Regular cardiac myocyte (primary cell): ENCODE measurements around the gene KIN. TPM values are rescaled to one million over a fixed set of nuclear protein-coding genes. Genes with fewer than 3 reads are reported as not detected.

Experiments
- total RNA-seq: library from RNA; depleted of rRNA; stranded (reverse); fragments of >200 nt; gene quantifications from 2 replicates; pipeline ENCODE4 v1.2.3, GENCODE V29; 2014

The KIN gene, protein sequence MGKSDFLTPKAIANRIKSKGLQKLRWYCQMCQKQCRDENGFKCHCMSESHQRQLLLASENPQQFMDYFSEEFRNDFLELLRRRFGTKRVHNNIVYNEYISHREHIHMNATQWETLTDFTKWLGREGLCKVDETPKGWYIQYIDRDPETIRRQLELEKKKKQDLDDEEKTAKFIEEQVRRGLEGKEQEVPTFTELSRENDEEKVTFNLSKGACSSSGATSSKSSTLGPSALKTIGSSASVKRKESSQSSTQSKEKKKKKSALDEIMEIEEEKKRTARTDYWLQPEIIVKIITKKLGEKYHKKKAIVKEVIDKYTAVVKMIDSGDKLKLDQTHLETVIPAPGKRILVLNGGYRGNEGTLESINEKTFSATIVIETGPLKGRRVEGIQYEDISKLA
- 5.1 and 9.4 TPM in 2 replicates for total RNA-seq

DNA sequence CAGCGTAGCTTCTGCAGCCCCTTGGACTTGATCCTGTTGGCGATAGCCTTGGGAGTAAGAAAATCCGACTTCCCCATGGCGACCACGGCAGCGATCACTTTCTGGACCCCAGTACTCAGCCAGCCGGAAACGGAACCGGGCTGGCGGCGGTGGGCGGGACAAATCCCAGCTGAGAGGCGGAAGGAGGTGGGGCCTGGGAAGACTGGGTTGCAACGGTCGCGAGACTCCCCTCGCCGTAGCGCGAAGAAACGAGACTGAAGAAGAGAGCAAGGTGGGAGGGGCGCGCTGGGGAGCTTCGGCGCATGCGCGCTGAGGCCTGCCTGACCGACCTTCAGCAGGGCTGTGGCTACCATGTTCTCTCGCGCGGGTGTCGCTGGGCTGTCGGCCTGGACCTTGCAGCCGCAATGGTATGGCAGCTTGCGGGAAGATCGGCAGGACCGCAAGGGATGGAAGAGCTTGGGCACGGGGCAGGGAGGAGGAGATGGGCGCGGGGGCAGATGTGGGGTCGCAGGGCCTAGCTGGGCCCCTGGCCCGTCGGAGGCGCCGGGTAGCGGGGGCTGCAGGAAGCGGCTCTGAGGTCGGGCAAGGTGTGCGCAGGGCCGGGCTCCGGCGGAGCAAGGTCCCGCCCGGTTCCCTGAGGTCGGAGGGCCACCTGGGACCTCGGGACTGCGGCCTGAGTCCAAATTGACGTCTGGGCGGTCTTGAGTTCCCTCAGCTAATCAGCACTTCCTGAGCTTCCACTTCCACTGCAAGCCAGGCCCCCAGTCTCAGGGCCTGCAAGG is at the start of gene KIN, which contains the start of gene ATP5F1C:
Gene KIN (minus strand): TSS at position 137 of the 782 bp plus-strand sequence. CDS start 60 bp downstream, at position 77.
Gene ATP5F1C (plus strand): TSS at position 321 of the 782 bp plus-strand sequence. CDS start 31 bp downstream, at position 352.

DNA sequence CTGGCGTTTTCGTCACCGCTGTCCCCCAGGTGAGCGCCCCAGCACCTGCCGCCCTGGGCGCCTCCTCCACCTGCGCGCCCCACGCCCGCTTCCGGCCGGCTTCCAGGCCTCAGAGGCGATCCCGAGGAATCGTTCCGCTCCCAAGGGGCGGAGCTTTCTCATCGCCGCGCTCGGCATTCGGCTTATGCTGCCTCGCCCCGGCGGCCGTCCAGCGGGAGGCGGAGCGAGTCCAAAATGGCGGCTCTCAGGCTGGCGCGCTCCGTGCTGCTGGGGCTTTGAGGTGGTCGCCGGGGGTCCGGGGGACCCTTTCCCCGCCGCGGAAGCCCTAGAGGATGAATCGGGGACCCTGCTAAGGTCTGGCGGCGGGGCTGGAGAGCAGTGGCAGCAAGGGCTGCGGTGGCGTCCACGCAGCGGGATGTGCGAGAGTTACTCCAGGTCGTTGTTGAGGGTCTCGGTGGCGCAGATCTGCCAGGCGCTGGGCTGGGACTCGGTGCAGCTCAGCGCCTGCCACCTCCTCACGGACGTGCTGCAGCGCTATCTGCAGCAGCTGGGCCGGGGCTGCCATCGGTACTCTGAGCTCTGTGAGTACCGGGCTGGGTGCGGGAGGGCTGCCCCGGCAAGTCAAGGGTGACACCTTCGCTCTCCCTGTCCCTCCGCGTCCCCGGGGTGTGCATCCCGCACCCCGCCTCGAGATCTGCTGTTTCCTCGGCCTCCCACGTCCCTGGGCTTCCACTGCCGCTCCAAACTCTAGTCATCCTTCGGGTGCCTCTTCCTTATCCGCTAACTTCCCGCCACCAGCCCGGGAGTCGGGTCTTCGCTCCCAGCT is 30.7 kb upstream of the KIN start, which contains the start of gene TAF3:
Gene TAF3 (plus strand): TSS at position 211 of the 826 bp plus-strand sequence. CDS start 205 bp downstream, at position 416.

DNA sequence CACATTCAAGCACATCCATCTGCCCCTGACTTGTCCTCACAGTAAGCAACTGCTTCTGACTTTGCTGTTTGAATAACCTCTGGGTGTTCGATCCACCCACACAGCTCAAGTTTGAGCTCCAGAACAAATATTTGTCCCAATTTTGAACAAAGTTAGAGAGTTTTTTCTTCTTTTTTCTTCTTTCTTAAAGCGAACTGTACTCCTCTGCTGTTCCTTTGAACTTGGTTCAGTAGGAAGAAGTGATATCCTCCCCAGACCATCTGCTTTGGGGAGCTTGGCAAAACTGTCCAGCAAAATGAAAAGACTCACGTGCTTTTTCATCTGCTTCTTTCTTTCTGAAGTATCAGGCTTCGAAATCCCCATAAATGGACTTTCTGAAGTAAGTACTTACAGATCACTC is 84.7 kb downstream of the KIN start, which contains the start of gene ITIH2:
Gene ITIH2 (plus strand): TSS at position 177 of the 400 bp plus-strand sequence. CDS start 119 bp downstream, at position 296.

Other genes starting within 250 kb of the KIN start
- 0.19 and 1.4 TPM in 2 replicates for gene ITIH5, start 121.0 kb downstream of the KIN start, total RNA-seq
- not detected in 2 replicates for gene ITIH2, start 84.7 kb downstream of the KIN start, total RNA-seq
- gene ATP5F1C, start 184 bp upstream of the KIN start, total RNA-seq, result 226 and 267 TPM in 2 replicates
- 0.85 and 2.9 TPM in 2 replicates for gene TAF3, start 30.5 kb upstream of the KIN start, total RNA-seq